PC-3 (cell line): Measurements from ENCODE around the gene MCTP2. TPM values are rescaled to one million over a fixed set of nuclear protein-coding genes. Genes with fewer than 3 reads are reported as not detected.

Source experiments
- ATAC-seq: fragments of 200-7000 bp; cut with Tn5 transposase; 2 replicates; pipeline ENCODE4 v1.9.1; 2020; ENCODE audit warnings: mild to moderate bottlenecking, moderate library complexity
- BruUV-seq: library from RNA; stranded (reverse); fragments of 400-500 nt; replicated peaks from 2 replicates; lab custom pipeline; 2021; lab: Mats Ljungman, UMichigan
- CTCF ChIA-PET: fragments of 300-600 bp; sonication (Branson Sonifier 250); formaldehyde crosslinking; loops from one replicate; lab custom pipeline; 2022; ENCODE audit warnings: antibody characterized with exemption; lab: Charles Lee
- POLR2A ChIA-PET: fragments of 300-600 bp; sonication (Branson Sonifier 250); formaldehyde crosslinking; loops from one replicate; lab custom pipeline; 2022; ENCODE audit warnings: antibody characterized with exemption; ENCODE audit not compliant: unreplicated experiment; lab: Charles Lee
- DNase-seq: peaks from one replicate; pipeline ENCODE4 v3.0.0-alpha.2; 2015
- H2AFZ ChIP-seq: fragments of 300-600 bp; sonication (generic); 2 replicates; pipeline ENCODE4 v1.6.0; 2016; ENCODE audit warnings: antibody characterized with exemption, low read length
- H3F3A ChIP-seq: fragments of 300-600 bp; sonication (generic); one replicate; pipeline ENCODE4 v1.6.0; 2017; ENCODE audit warnings: antibody characterized with exemption, low read length, control low read depth, mild to moderate bottlenecking; ENCODE audit not compliant: unreplicated experiment
- H3K27ac ChIP-seq: fragments of 300-600 bp; sonication (generic); 2 replicates; pipeline ENCODE4 v1.5.1; 2016; ENCODE audit warnings: mild to moderate bottlenecking, low read length
- H3K27me3 ChIP-seq: fragments of 300-600 bp; sonication (generic); 2 replicates; pipeline ENCODE4 v1.6.1; 2016; ENCODE audit warnings: low read length, mixed read lengths
- H3K36me3 ChIP-seq: fragments of 300-600 bp; sonication (generic); 2 replicates; pipeline ENCODE4 v1.6.1; 2016; ENCODE audit warnings: low read depth, mixed run types, low read length, mixed read lengths
- H3K4me1 ChIP-seq: fragments of 300-600 bp; sonication (generic); 2 replicates; pipeline ENCODE4 v1.5.1; 2016; ENCODE audit warnings: low read length; ENCODE audit not compliant: insufficient read depth
- H3K4me2 ChIP-seq: fragments of 300-600 bp; sonication (generic); 2 replicates; pipeline ENCODE4 v1.6.0; 2016; ENCODE audit warnings: low read length
- H3K4me3 ChIP-seq: fragments of 300-600 bp; sonication (generic); 2 replicates; pipeline ENCODE4 v1.5.1; 2016; ENCODE audit warnings: mild to moderate bottlenecking, low read length, mixed read lengths
- H3K79me2 ChIP-seq: fragments of 300-600 bp; sonication (generic); 2 replicates; pipeline ENCODE4 v1.6.1; 2017; ENCODE audit warnings: low read length, mixed read lengths
- H3K9ac ChIP-seq: fragments of 300-600 bp; sonication (generic); 2 replicates; pipeline ENCODE4 v1.6.0; 2016; ENCODE audit warnings: mild to moderate bottlenecking, low read length
- H3K9me2 ChIP-seq: fragments of 300-600 bp; sonication (generic); replicated peaks from 2 replicates; pipeline ENCODE4 v1.6.1; 2016; ENCODE audit warnings: mixed run types, low read length, mixed read lengths
- H3K9me3 ChIP-seq: fragments of 300-600 bp; sonication (generic); 2 replicates; pipeline ENCODE4 v1.6.1; 2016; ENCODE audit warnings: low read length, mixed read lengths
- H4K20me1 ChIP-seq: fragments of 300-600 bp; sonication (generic); 2 replicates; pipeline ENCODE4 v1.6.1; 2016; ENCODE audit warnings: low read length, mixed read lengths
- EZH2 ChIP-seq: fragments of 300-600 bp; sonication (generic); IDR thresholded peaks from one replicate; pipeline ENCODE4 v1.6.1; 2017; ENCODE audit warnings: antibody characterized with exemption, mild to moderate bottlenecking, low read length; ENCODE audit not compliant: unreplicated experiment
- EZH2phosphoT487 ChIP-seq: fragments of 300-600 bp; sonication (generic); IDR thresholded peaks from 2 replicates; pipeline ENCODE4 v1.6.1; 2018; ENCODE audit warnings: mild to moderate bottlenecking, antibody characterized with exemption, low read length, borderline replicate concordance
- intact Hi-C: fragments of 100-400 bp; cut with micrococcal nuclease; formaldehyde crosslinking; loops from 2 replicates; pipeline ENCODE4 v1.9.0; 2023
- total RNA-seq: library from RNA; depleted of rRNA; stranded (reverse); fragments of >200 nt; gene quantifications from 2 replicates; pipeline ENCODE4 v1.2.3, GENCODE V29; 2014
- TF ChIP-seq, protein P1 (sequence below): fragments of 300-600 bp; sonication (generic); conservative IDR thresholded peaks from 2 replicates; pipeline ENCODE4 v1.5.1; 2017; ENCODE audit warnings: antibody characterized with exemption, low read depth, mild to moderate bottlenecking, low read length

The MCTP2 gene
- total RNA-seq, 1 experiment from 2014 or later: 6.2 TPM

DNA sequence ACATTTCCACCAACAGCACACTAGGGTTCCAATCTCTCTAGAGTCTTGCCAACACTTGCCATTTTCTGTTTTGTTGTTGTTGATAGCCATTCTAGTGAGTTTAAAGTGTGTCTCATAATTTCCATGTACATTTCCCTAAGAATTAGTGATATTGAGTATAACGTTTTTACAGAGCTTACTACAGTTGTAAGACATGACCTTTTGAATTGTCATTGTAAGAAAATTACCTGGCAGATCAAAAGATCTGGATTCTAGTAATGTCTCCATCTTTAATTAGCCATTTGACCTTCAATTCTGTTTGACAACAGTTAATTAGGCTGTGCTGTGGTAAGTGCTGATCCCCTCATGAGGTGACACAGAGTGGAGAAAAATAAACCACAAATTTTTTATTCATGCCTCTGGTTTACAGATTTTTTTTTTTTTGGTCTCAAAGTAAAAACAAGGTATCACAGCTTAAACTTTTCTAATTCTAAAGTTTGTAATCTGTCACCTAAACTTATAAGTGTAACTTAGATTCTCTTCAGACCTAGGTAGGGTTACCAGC is 20.9 kb downstream of the MCTP2 start:
- DNase-seq: no peak
- Histone ChIP-seq H3K9me3 (no peaks in the 10 kb centered on the region), H3K27ac (no peak overlapping the region), H3K4me1 (peaks cover 10% of the 10 kb centered on the region; the same call in 1 of the 2 replicates), H4K20me1 (no peaks in the 10 kb centered on the region), H3K27me3 (no peaks in the 10 kb centered on the region), H3K9me2 (no peaks in the 10 kb centered on the region), H3K79me2 (no peaks in the 10 kb centered on the region), H3K4me2 (no peak overlapping the region), H3K4me3 (no peak overlapping the region), H3K36me3 (no peaks in the 10 kb centered on the region), H2AFZ (no peak overlapping the region), H3F3A (no peaks in the 10 kb centered on the region), H3K9ac (no peak overlapping the region)
- no TSS peak for BruUV-seq
- ATAC-seq: no peak
- intact Hi-C loops: no loop called here
- CTCF ChIA-PET: no interaction called here
- TF ChIP-seq, protein P1, sequence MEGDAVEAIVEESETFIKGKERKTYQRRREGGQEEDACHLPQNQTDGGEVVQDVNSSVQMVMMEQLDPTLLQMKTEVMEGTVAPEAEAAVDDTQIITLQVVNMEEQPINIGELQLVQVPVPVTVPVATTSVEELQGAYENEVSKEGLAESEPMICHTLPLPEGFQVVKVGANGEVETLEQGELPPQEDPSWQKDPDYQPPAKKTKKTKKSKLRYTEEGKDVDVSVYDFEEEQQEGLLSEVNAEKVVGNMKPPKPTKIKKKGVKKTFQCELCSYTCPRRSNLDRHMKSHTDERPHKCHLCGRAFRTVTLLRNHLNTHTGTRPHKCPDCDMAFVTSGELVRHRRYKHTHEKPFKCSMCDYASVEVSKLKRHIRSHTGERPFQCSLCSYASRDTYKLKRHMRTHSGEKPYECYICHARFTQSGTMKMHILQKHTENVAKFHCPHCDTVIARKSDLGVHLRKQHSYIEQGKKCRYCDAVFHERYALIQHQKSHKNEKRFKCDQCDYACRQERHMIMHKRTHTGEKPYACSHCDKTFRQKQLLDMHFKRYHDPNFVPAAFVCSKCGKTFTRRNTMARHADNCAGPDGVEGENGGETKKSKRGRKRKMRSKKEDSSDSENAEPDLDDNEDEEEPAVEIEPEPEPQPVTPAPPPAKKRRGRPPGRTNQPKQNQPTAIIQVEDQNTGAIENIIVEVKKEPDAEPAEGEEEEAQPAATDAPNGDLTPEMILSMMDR: no peak
- TF ChIP-seq EZH2phosphoT487 (no peak), EZH2 (no peak)
- POLR2A ChIA-PET: no interaction called here

DNA sequence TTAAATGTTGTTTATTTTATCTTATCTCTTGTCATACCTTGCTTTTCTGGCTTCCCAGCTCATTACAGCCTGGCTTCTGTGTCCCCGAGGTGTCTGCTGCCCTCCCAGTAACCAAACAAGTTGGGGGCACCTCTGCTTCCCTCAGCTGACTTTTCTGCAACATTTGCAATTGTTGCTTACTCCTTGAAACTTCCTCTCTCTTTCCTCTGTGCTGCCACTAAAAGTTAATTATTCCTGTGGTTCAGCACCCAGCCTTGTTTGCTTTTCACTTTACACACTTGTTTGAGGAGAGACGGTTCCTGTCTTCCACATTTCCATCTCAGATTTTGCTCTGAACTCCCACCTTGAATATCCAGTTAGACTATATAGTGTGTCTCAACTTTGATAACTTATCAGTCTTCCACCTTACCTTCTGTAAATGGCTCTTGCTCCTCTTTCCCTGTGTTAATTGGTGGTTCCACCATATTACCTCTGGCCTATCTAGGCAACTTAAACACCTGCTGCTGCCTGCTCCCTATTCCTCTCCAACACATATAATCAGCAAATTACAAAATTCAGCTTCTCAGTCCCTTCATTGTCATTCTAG is 21.6 kb downstream of the MCTP2 start:
- H3K4me3 ChIP-seq: no peak overlapping the region
- DNase-seq (no peak), ATAC-seq (no peak)
- H3K27ac ChIP-seq: no peak overlapping the region
- H3K36me3 ChIP-seq: no peaks in the 10 kb centered on the region
- no peaks in the 10 kb centered on the region for H3K9me2 ChIP-seq
- TF ChIP-seq, protein P1: no peak
- TF ChIP-seq EZH2 (no peak), EZH2phosphoT487 (no peak)
- no peaks in the 10 kb centered on the region for H3K27me3 ChIP-seq
- no peaks in the 10 kb centered on the region for H3K79me2 ChIP-seq
- H3K4me1 ChIP-seq: peaks cover 9% of the 10 kb centered on the region; the same call in 1 of the 2 replicates
- no peak overlapping the region for H2AFZ ChIP-seq
- 0 out of 2 replicates have a peak overlapping the region, but pooled peaks have one; percentile 27 for H3K4me2 ChIP-seq
- no peaks in the 10 kb centered on the region for H3K9me3 ChIP-seq
- H3K9ac ChIP-seq: no peak overlapping the region
- no peaks in the 10 kb centered on the region for H3F3A ChIP-seq
- no peaks in the 10 kb centered on the region for H4K20me1 ChIP-seq
- no TSS peak for BruUV-seq
- intact Hi-C loops: no loop called here
- POLR2A ChIA-PET: no interaction called here
- CTCF ChIA-PET: no interaction called here

DNA sequence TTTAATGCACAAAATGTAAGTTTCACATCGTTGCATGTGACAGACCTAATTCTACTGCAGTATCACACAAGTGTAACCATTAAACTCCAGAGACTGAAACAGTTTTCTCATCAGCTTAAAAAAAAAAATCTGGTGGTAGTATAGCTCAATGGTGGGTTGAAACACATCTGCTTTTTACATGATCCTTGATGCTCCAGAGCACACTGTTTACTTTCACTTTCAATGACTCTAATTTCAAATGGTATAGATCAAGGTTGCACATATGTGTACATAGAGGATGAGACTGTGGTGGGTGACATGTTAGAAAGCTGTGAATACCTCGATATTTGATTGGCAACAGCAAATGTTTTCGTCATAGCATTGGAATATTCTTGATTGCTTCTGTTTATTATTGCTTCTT is 22.4 kb downstream of the MCTP2 start:
- Histone ChIP-seq H3K4me1 (peaks cover 1% of the 10 kb centered on the region; the same call in 1 of the 2 replicates), H3K4me3 (peak overlapping the region; percentile 1; the same call in 1 of the 2 replicates), H3F3A (no peaks in the 10 kb centered on the region), H3K27me3 (no peaks in the 10 kb centered on the region), H3K9me3 (no peaks in the 10 kb centered on the region), H4K20me1 (no peaks in the 10 kb centered on the region), H3K9ac (no peak overlapping the region), H3K9me2 (no peaks in the 10 kb centered on the region), H3K4me2 (peak overlapping the region; percentile 27), H3K36me3 (no peaks in the 10 kb centered on the region), H3K27ac (no peak overlapping the region), H2AFZ (no peak overlapping the region), H3K79me2 (no peaks in the 10 kb centered on the region)
- DNase-seq: no peak
- no peak for ATAC-seq
- BruUV-seq: no TSS peak
- intact Hi-C loops: no loop called here
- ChIA-PET CTCF (no interaction called here), POLR2A (no interaction called here)
- TF ChIP-seq, protein P1: no peak
- TF ChIP-seq EZH2phosphoT487: no peak
- TF ChIP-seq EZH2: no peak
